ENCODE results near the gene DSTYK.
"Not testable (repeated sequence)": the region's sequence is repeated elsewhere in the genome, so short reads cannot be mapped to it uniquely, and the experiment has no call there.

DSTYK gene

GRCh38 chr1:205211839-205212536, 486 bp upstream of the DSTYK start:
- no peak for DNase-seq

GRCh38 chr1:205210756-205211168, 740 bp downstream of the DSTYK start:
- no peak for DNase-seq

- DNase-seq, result no peak
Measured at GRCh38 chr1:205208811-205209210, 2.7 kb downstream of the DSTYK start.

- no peak for DNase-seq
Measured at GRCh38 chr1:205205055-205205454, 6.4 kb downstream of the DSTYK start.

GRCh38 chr1:205204552-205204951, 7.0 kb downstream of the DSTYK start:
- DNase-seq, result no peak

- DNase-seq, result no peak
Measured at GRCh38 chr1:205199931-205200299, 11.6 kb downstream of the DSTYK start.

- DNase-seq, result no peak
Measured at GRCh38 chr1:205199090-205199930, 12.2 kb downstream of the DSTYK start.

- DNase-seq, result no peak
Measured at GRCh38 chr1:205192287-205192686, 19.2 kb downstream of the DSTYK start.

- peak; percentile 73 for DNase-seq
Measured at GRCh38 chr1:205191622-205192021, 19.9 kb downstream of the DSTYK start.

GRCh38 chr1:205190845-205191577, 20.5 kb downstream of the DSTYK start:
- peak; percentile 33 for DNase-seq

GRCh38 chr1:205189131-205189530, 22.4 kb downstream of the DSTYK start:
- DNase-seq, result no peak

GRCh38 chr1:205188596-205188995, 22.9 kb downstream of the DSTYK start:
- peak; percentile 72 for DNase-seq

- DNase-seq, result no peak
Measured at GRCh38 chr1:205188098-205188497, 23.4 kb downstream of the DSTYK start.

GRCh38 chr1:205187420-205187819, 24.1 kb downstream of the DSTYK start:
- no peak for DNase-seq

GRCh38 chr1:205186191-205186590, 25.3 kb downstream of the DSTYK start:
- no peak for DNase-seq

- DNase-seq, result no peak
Measured at GRCh38 chr1:205183676-205184335, 27.7 kb downstream of the DSTYK start.

- no peak for DNase-seq
Measured at GRCh38 chr1:205182930-205183329, 28.6 kb downstream of the DSTYK start.

- DNase-seq, result not testable (repeated sequence)
Measured at GRCh38 chr1:205180331-205180730, 31.2 kb downstream of the DSTYK start.

- DNase-seq, result no peak
Measured at GRCh38 chr1:205179842-205180241, 31.7 kb downstream of the DSTYK start.

GRCh38 chr1:205172729-205173366, 38.7 kb downstream of the DSTYK start:
- no peak for DNase-seq

- no peak for DNase-seq
Measured at GRCh38 chr1:205171369-205171768, 40.1 kb downstream of the DSTYK start.

GRCh38 chr1:205170532-205171269, 40.8 kb downstream of the DSTYK start:
- DNase-seq, result no peak

Data from eye (tissue), 1 donor.